K562 (cell line): ENCODE results near the gene ZNF384. TPM values are rescaled to one million over a fixed set of nuclear protein-coding genes. Genes with fewer than 3 reads are reported as not detected.

Experiments
- ATAC-seq: fragments of 200-7000 bp; cut with Tn5 transposase; 3 replicates; pipeline ENCODE4 v1.9.1; 2020; ENCODE audit warnings: moderate library complexity
- BruUV-seq: library from RNA; stranded (reverse); fragments of 400-500 nt; replicated peaks from 2 replicates; lab custom pipeline; 2021; lab: Mats Ljungman, UMichigan
- CTCF ChIA-PET: fragments of 300-600 bp; formaldehyde crosslinking; extraction: SDS; loops from one replicate; lab custom pipeline; 2021; ENCODE audit warnings: low intra/inter-chr PET ratio; lab: Yijun Ruan, JAX
- POLR2A ChIA-PET: fragments of 300-600, 350-650 bp; sonication (Branson Sonifier 250); formaldehyde crosslinking; extraction: SDS; loops from one replicate; lab custom pipeline; 2021; ENCODE audit warnings: antibody characterized with exemption, inconsistent platforms; lab: Yijun Ruan, JAX
- DNase-seq, 4 experiments: peaks; one replicate each; pipeline versions ENCODE4 v3.0.0 to v3.0.0-alpha.2; 2011 to 2018; ENCODE audit warnings: low spot score in 3 of 4, mixed read lengths in 3 of 4; ENCODE audit errors: extremely low read depth in 1 of 4
- FAIRE-seq: peaks from 2 replicates; lab custom pipeline; 2011; peaks lifted over from hg19 to GRCh38; lab: Jason Lieb, UNC
- H2AFZ ChIP-seq: 2 replicates; pipeline ENCODE4 v1.6.0; 2011; ENCODE audit warnings: low read depth, low read length, control low read depth, inconsistent platforms
- H3K27ac ChIP-seq: fragments of 200-600 bp; 3 replicates; pipeline ENCODE4 v1.8.0; 2011; ENCODE audit warnings: low read depth, mild to moderate bottlenecking, control low read depth, inconsistent platforms, low read length, moderate library complexity, mixed read lengths; ENCODE audit errors: extremely low read depth
- H3K27me3 ChIP-seq, 2 experiments: fragments of 300-600 bp in 1 of 2; 2 replicates in 1 of 2; 3 replicates in 1 of 2; pipeline versions ENCODE4 v1.6.0 to v1.8.0; 2011; ENCODE audit warnings: inconsistent platforms in 2 of 2, low read length in 2 of 2, mild to moderate bottlenecking in 1 of 2, mixed read lengths in 1 of 2, moderate library complexity in 1 of 2; ENCODE audit not compliant: control insufficient read depth in 2 of 2, insufficient read depth in 2 of 2
- H3K36me3 ChIP-seq: fragments of 300-600 bp; 3 replicates; pipeline ENCODE4 v1.8.0; 2011; ENCODE audit warnings: mild to moderate bottlenecking, low read length, inconsistent platforms; ENCODE audit not compliant: control insufficient read depth, insufficient read depth
- H3K4me1 ChIP-seq, 2 experiments: fragments of 200-600 bp in 1 of 2; replicated peaks in 1 of 2; 2 replicates in 1 of 2; 3 replicates in 1 of 2; pipeline versions ENCODE4 v1.5.1 to v1.8.0; 2011; ENCODE audit warnings: inconsistent platforms in 2 of 2, low read length in 2 of 2, mild to moderate bottlenecking in 1 of 2, mixed read lengths in 1 of 2, moderate library complexity in 1 of 2; ENCODE audit not compliant: control insufficient read depth in 2 of 2, insufficient read depth in 2 of 2
- H3K4me2 ChIP-seq: 2 replicates; pipeline ENCODE4 v1.6.1; 2011; ENCODE audit warnings: low read length, control low read depth, inconsistent platforms, mixed read lengths; ENCODE audit not compliant: insufficient read depth
- H3K4me3 ChIP-seq: fragments of 200-600 bp; sonication (generic), shearing (Covaris generic); 2 replicates; pipeline ENCODE4 v1.5.1; 2016; ENCODE audit warnings: control low read depth, inconsistent platforms
- H3K79me2 ChIP-seq: fragments of 200-600 bp; 3 replicates; pipeline ENCODE4 v1.8.0; 2011; ENCODE audit warnings: low read length, inconsistent platforms; ENCODE audit not compliant: control insufficient read depth, insufficient read depth
- H3K9ac ChIP-seq, 2 experiments: 2 replicates each; pipeline versions ENCODE4 v1.6.0 to v1.6.1; 2011; ENCODE audit warnings: low read depth in 2 of 2, low read length in 2 of 2, control low read depth in 1 of 2, inconsistent platforms in 1 of 2, mild to moderate bottlenecking in 1 of 2, mixed read lengths in 1 of 2; ENCODE audit not compliant: insufficient read depth in 1 of 2
- H3K9me1 ChIP-seq: one replicate; pipeline ENCODE4 v1.6.0; 2011; ENCODE audit warnings: inconsistent platforms, mild to moderate bottlenecking, low read length, moderate library complexity; ENCODE audit not compliant: control insufficient read depth, insufficient read depth
- H3K9me3 ChIP-seq: replicated peaks from 2 replicates; pipeline ENCODE4 v1.5.1; 2011; ENCODE audit warnings: low read depth, low read length, inconsistent platforms; ENCODE audit not compliant: control insufficient read depth, insufficient read depth
- H4K20me1 ChIP-seq: replicated peaks from 2 replicates; pipeline ENCODE4 v1.6.1; 2011; ENCODE audit warnings: low read length, inconsistent platforms, mixed read lengths; ENCODE audit not compliant: control insufficient read depth, insufficient read depth
- BRD9 ChIP-seq: fragments of 450-650 bp; IDR thresholded peaks from 2 replicates; pipeline ENCODE4 v1.6.1; 2018; ENCODE audit warnings: low read depth; ENCODE audit not compliant: partially characterized antibody
- CBX2 ChIP-seq: fragments of 200-600 bp; sonication (generic); IDR thresholded peaks from one replicate; pipeline ENCODE4 v1.6.1; 2012; ENCODE audit warnings: mild to moderate bottlenecking, low read length, inconsistent platforms; ENCODE audit not compliant: insufficient read depth, poor library complexity, severe bottlenecking
- HEY1 ChIP-seq: fragments of 250-450 bp; sonication (Bioruptor Pico); IDR thresholded peaks from 2 replicates; pipeline ENCODE4 v1.5.0; 2020; ENCODE audit warnings: mild to moderate bottlenecking, moderate library complexity, borderline replicate concordance
- MXI1 ChIP-seq: IDR thresholded peaks from 2 replicates; pipeline ENCODE4 v1.6.1; 2011; ENCODE audit warnings: low read depth, mild to moderate bottlenecking, improper control_type of control experiment, low read length
- SMARCC2 ChIP-seq: fragments of 450-650 bp; IDR thresholded peaks from 2 replicates; pipeline ENCODE4 v1.6.1; 2017; ENCODE audit warnings: antibody characterized with exemption, moderate library complexity, mild to moderate bottlenecking, low read depth
- TCF3 ChIP-seq: sonication (generic); formaldehyde crosslinking; IDR thresholded peaks from 2 replicates; pipeline ENCODE4 v1.4.0; 2020; ENCODE audit warnings: mild to moderate bottlenecking, missing genetic modification reagents
- ZNF23 ChIP-seq: fragments of 250-450 bp; sonication (Bioruptor Pico); IDR thresholded peaks from 2 replicates; pipeline ENCODE4 v1.4.0; 2020; ENCODE audit warnings: mild to moderate bottlenecking
- WGBS: fragments of 100-300 bp; shearing (Covaris generic); methylation state at CpG from one replicate; pipeline ENCODE4 v1.1.6; 2016; ENCODE audit warnings: low coverage, mixed read lengths; ENCODE audit not compliant: insufficient coverage; ENCODE audit errors: missing lambda C conversion rate; 5-methylcytosine and 5-hydroxymethylcytosine counted together
- in situ Hi-C: fragments of 300-500 bp; cut with MboI; formaldehyde crosslinking; loops from 4 replicates; pipeline ENCODE4 v1.15.0; 2018; ENCODE audit warnings: inconsistent platforms, mixed read lengths
- intact Hi-C: fragments of 100-400 bp; cut with micrococcal nuclease; formaldehyde crosslinking; loops from 2 replicates; pipeline ENCODE4 v1.14.2; 2022
- polyA plus RNA-seq, 8 experiments: library from polyadenylated mRNA; depleted of rRNA in 4 of 8; stranded (reverse) in 5 of 8; unstranded in 3 of 8; fragments of >200 nt; fragmentation: Nextera tagmentation in 2 of 8; fragmentation: Illumina TruSeq in 1 of 8; extraction: Ambion mirVana in 2 of 8; extraction: Trizol in 1 of 8; gene quantifications; 2 replicates each; pipeline versions ENCODE4 v1.2.1 to v1.2.3, GENCODE V29; 2011 to 2014; ENCODE audit warnings: inconsistent platforms in 1 of 8, missing spikeins in 1 of 8
- total RNA-seq, 7 experiments: library from RNA; depleted of rRNA in 6 of 7; stranded (reverse); fragments of >200 nt in 6 of 7; fragmentation: Illumina TruSeq in 2 of 7; extraction: Trizol in 2 of 7; gene quantifications; 2 replicates each; pipeline versions ENCODE4 v1.2.1 to v1.2.3, GENCODE V29; 2011 to 2021; ENCODE audit warnings: low replicate concordance in 1 of 7
- TF ChIP-seq, protein P1 (sequence below): fragments of 250-450 bp; sonication (Bioruptor Pico); IDR thresholded peaks from 2 replicates; pipeline ENCODE4 v1.8.0; 2021; ENCODE audit warnings: moderate library complexity, mild to moderate bottlenecking, inconsistent platforms

Gene ZNF384
- total and polyA plus RNA-seq, 9 of the 15 experiments (the other 6 are each of a cell fraction or from before 2014, with no cell fraction given) = 0.36 to 64.8 (median 21.3) TPM

DNA sequence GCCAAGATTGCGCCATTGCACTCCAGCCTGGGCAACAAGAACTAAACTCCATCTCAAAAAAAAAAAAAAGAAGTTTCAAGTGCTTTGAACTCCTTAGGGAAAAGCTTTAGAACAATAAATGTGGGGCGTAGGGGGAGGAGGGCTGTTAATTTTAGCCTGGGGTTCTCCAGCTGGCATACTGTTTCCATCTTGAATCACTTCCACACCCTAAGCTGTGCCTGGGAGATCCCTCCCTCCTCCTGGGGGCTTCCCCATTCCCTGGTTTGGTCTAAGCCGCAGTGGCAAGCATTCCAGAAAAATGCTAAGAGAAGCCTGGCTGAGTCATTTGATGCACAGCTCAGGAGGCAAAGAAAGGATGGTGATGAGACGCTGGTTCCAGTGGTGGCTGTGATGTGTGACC, 2.3 kb upstream of the ZNF384 start:
- peaks cover 37% of the 10 kb centered on the region for H3K79me2 ChIP-seq
- H3K4me1 ChIP-seq = peaks cover 0 to 14% of the 10 kb centered on the region in 2 experiments; a peak in 2 of 5 replicates
- peaks cover 8% of the 10 kb centered on the region; the same call in 2 of the 3 replicates for H3K36me3 ChIP-seq
- H3K4me2 ChIP-seq = no peak overlapping the region
- H3K9me1 ChIP-seq = no peaks in the 10 kb centered on the region
- FAIRE-seq (no peak), DNase-seq (no peak), ATAC-seq (no peak)
- H3K9ac ChIP-seq = peak overlapping the region in 1 of 2 experiments; percentile 9; a peak in 1 of 4 replicates
- H3K9me3 ChIP-seq = no peaks in the 10 kb centered on the region
- ChIA-PET CTCF (no interaction called here), POLR2A (interaction anchor here (0.6 to 1.1 kb wide), 3 partner anchors 32 to 81 kb away, joined by 3 to 6 read pairs (median 3); partner anchors contain the start of gene COPS7A)
- H3K27ac ChIP-seq = no peak overlapping the region
- intact Hi-C loops = no loop called here
- in situ Hi-C loops = no loop called here
- H3K27me3 ChIP-seq = no peaks in the 10 kb centered on the region
- WGBS = 83% methylated on average over 4 of the region's 4 CpGs
- TF ChIP-seq SMARCC2 (no peak), BRD9 (no peak), ZNF23 (CRISPR knock-in tag) (no peak), HEY1 (CRISPR knock-in tag) (no peak), CBX2 (no peak), TCF3 (no peak), MXI1 (no peak)
- TF ChIP-seq, protein P1, sequence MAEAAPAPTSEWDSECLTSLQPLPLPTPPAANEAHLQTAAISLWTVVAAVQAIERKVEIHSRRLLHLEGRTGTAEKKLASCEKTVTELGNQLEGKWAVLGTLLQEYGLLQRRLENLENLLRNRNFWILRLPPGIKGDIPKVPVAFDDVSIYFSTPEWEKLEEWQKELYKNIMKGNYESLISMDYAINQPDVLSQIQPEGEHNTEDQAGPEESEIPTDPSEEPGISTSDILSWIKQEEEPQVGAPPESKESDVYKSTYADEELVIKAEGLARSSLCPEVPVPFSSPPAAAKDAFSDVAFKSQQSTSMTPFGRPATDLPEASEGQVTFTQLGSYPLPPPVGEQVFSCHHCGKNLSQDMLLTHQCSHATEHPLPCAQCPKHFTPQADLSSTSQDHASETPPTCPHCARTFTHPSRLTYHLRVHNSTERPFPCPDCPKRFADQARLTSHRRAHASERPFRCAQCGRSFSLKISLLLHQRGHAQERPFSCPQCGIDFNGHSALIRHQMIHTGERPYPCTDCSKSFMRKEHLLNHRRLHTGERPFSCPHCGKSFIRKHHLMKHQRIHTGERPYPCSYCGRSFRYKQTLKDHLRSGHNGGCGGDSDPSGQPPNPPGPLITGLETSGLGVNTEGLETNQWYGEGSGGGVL (CRISPR knock-in tag) = no peak
- no peak overlapping the region for H2AFZ ChIP-seq
- no TSS peak for BruUV-seq
- H3K4me3 ChIP-seq = no peak overlapping the region
- H4K20me1 ChIP-seq = no peaks in the 10 kb centered on the region
